BE2C (cell line): ENCODE data around the gene ZDHHC8.

Experiments
- DNase-seq: peaks from one replicate; pipeline ENCODE4 v3.0.0-alpha.2; 2020
- H3K27me3 ChIP-seq: fragments of 250-450 bp; sonication (Bioruptor Pico); 2 replicates; pipeline ENCODE4 v1.5.1; 2020; ENCODE audit warnings: mild to moderate bottlenecking
- H3K36me3 ChIP-seq: fragments of 250-450 bp; sonication (Bioruptor Pico); 2 replicates; pipeline ENCODE4 v1.5.1; 2020; ENCODE audit warnings: mild to moderate bottlenecking
- H3K4me1 ChIP-seq: fragments of 250-450 bp; sonication (Bioruptor Pico); 2 replicates; pipeline ENCODE4 v1.5.1; 2020
- H3K4me3 ChIP-seq: 2 replicates; pipeline ENCODE4 v1.5.1; 2011; ENCODE audit warnings: low read depth, low read length
- H3K9me3 ChIP-seq: fragments of 250-450 bp; sonication (Bioruptor Pico); 2 replicates; pipeline ENCODE4 v1.5.1; 2020
- CTCF ChIP-seq: IDR thresholded peaks from 2 replicates; pipeline ENCODE4 v1.5.1; 2012; ENCODE audit warnings: mild to moderate bottlenecking, low read depth, low read length

The ZDHHC8 gene

GRCh38 chr22:20130731-20131596 is 640 bp upstream of the ZDHHC8 start:
- Histone ChIP-seq H3K27me3 (no peaks in the 10 kb centered on the region), H3K4me1 (peaks cover 15% of the 10 kb centered on the region), H3K4me3 (peak overlapping the region; percentile 72), H3K36me3 (peaks cover 17% of the 10 kb centered on the region), H3K9me3 (no peaks in the 10 kb centered on the region)
- peak; percentile 83 for DNase-seq
- TF ChIP-seq CTCF = no peak

- no peak for DNase-seq
- Histone ChIP-seq H3K4me1 (peaks cover 26% of the 10 kb centered on the region), H3K4me3 (peak overlapping the region; percentile 75), H3K9me3 (no peaks in the 10 kb centered on the region), H3K36me3 (peaks cover 8% of the 10 kb centered on the region), H3K27me3 (no peaks in the 10 kb centered on the region)
- TF ChIP-seq CTCF = no peak
These were observed 468 bp downstream of the ZDHHC8 start for GRCh38 chr22:20131859-20132685.

GRCh38 chr22:20132686-20133246 is 1.2 kb downstream of the ZDHHC8 start:
- H3K4me1 ChIP-seq = peaks cover 33% of the 10 kb centered on the region
- peak overlapping the region; percentile 75 for H3K4me3 ChIP-seq
- no peak for DNase-seq
- H3K27me3 ChIP-seq = no peaks in the 10 kb centered on the region
- no peak for TF ChIP-seq CTCF
- H3K36me3 ChIP-seq = peaks cover 1% of the 10 kb centered on the region
- H3K9me3 ChIP-seq = no peaks in the 10 kb centered on the region

- Histone ChIP-seq H3K36me3 (peaks cover under 1% of the 10 kb centered on the region), H3K27me3 (no peaks in the 10 kb centered on the region), H3K4me1 (peaks cover 39% of the 10 kb centered on the region), H3K4me3 (no peak overlapping the region), H3K9me3 (no peaks in the 10 kb centered on the region)
- no peak for TF ChIP-seq CTCF
- DNase-seq = no peak
These were observed 2.4 kb downstream of the ZDHHC8 start for GRCh38 chr22:20133930-20134549.

GRCh38 chr22:20135265-20135664 is 3.7 kb downstream of the ZDHHC8 start:
- DNase-seq = peak; percentile 87
- TF ChIP-seq CTCF = no peak
- H3K9me3 ChIP-seq = no peaks in the 10 kb centered on the region
- H3K4me1 ChIP-seq = peaks cover 35% of the 10 kb centered on the region
- no peak overlapping the region for H3K4me3 ChIP-seq
- H3K27me3 ChIP-seq = no peaks in the 10 kb centered on the region
- peaks cover 10% of the 10 kb centered on the region for H3K36me3 ChIP-seq
